Stomach (tissue), 9 donors: ENCODE data around the gene ARL17B. TPM values are rescaled to one million over a fixed set of nuclear protein-coding genes. Genes with fewer than 3 reads are reported as not detected.
"Not testable (repeated sequence)": the region's sequence is repeated elsewhere in the genome, so short reads cannot be mapped to it uniquely, and the experiment has no call there.

ENCODE experiments used
- DNase-seq, 2 donors: peaks; one replicate each; pipeline versions ENCODE4 v3.0.0 to v3.0.0-alpha.2; 2013 to 2019
- H3K27ac ChIP-seq, 5 donors: fragments of 200-600 bp in 4 of 5; sonication (generic) in 4 of 5; one replicate each; pipeline ENCODE4 v1.5.1; 2013 to 2019; ENCODE audit warnings: mild to moderate bottlenecking in 1 of 5, moderate library complexity in 1 of 5
- H3K27me3 ChIP-seq, 3 donors: fragments of 200-600 bp; sonication (generic); one replicate each; pipeline ENCODE4 v1.5.1; 2017 to 2019; ENCODE audit warnings: mixed run types in 1 of 3
- H3K36me3 ChIP-seq, 4 donors: fragments of 200-600 bp; sonication (generic); 1 replicate in 3 of 4; 2 replicates in 1 of 4; pipeline ENCODE4 v1.5.1; 2016 to 2019
- H3K4me1 ChIP-seq, 4 donors: fragments of 200-600 bp; sonication (generic); one replicate each; pipeline ENCODE4 v1.5.1; 2016 to 2019
- H3K4me3 ChIP-seq, 4 donors: fragments of 200-600 bp; sonication (generic) in 3 of 4; one replicate each; pipeline ENCODE4 v1.5.1; 2016 to 2019; ENCODE audit warnings: mild to moderate bottlenecking in 1 of 4
- H3K9me3 ChIP-seq, 4 donors: fragments of 200-600 bp; sonication (generic); one replicate each; pipeline ENCODE4 v1.5.1; 2016 to 2019
- CTCF ChIP-seq, 7 experiments: fragments of 450-650 bp in 4 of 7; fragments of 200-600 bp in 3 of 7; sonication (generic) in 3 of 7; IDR thresholded peaks; one replicate each; pipeline ENCODE4 v1.5.1; 2016 to 2019; ENCODE audit warnings: antibody characterized with exemption in 7 of 7, control low read depth in 2 of 7, mild to moderate bottlenecking in 1 of 7
- EP300 ChIP-seq: sonication (generic); formaldehyde crosslinking; IDR thresholded peaks from one replicate; pipeline ENCODE4 v1.6.1; 2017; ENCODE audit warnings: antibody characterized with exemption
- POLR2A ChIP-seq, 4 donors: fragments of 450-650 bp; IDR thresholded peaks; one replicate each; pipeline ENCODE4 v1.6.1; 2016; ENCODE audit warnings: antibody characterized with exemption in 4 of 4, control low read depth in 2 of 4, mild to moderate bottlenecking in 1 of 4, moderate library complexity in 1 of 4
- POLR2AphosphoS5 ChIP-seq, 3 donors: sonication (generic); formaldehyde crosslinking; IDR thresholded peaks; one replicate each; pipeline ENCODE4 v1.6.1; 2016; ENCODE audit warnings: antibody characterized with exemption in 3 of 3
- WGBS, 5 donors: extraction: QIAGEN DNeasy Blood & Tissue Kit in 3 of 5; methylation state at CpG; one replicate each; pipeline versions ENCODE4 v1.1.5 to v1.1.7; 2013 to 2018; 5-methylcytosine and 5-hydroxymethylcytosine counted together
- intact Hi-C: fragments of 100-400 bp; cut with DNase I; formaldehyde crosslinking; loops from one replicate; pipeline ENCODE4 v1.15.1; 2023; ENCODE audit warnings: low total_unique reads
- polyA plus RNA-seq, 3 donors: library from polyadenylated mRNA; stranded (reverse); fragments of 200-250 nt; gene quantifications; one replicate each; pipeline ENCODE4 v1.2.3, GENCODE V29; 2013
- total RNA-seq, 5 donors: library from RNA; depleted of rRNA; stranded (reverse); fragments of >200 nt; gene quantifications; one replicate each; pipeline versions ENCODE4 v1.1.0 to v1.2.3, GENCODE V29; 2014 to 2016
- donor health status: healthy with polysubstance abuse.
- donor health status: Bipolar disorder and iron deficiency.
- donor health status: healthy.

The ARL17B gene
- total and polyA plus RNA-seq, 8 donors = 0.58 to 194 (median 10.4) TPM

- no peaks in the 10 kb centered on the region for H3K36me3 ChIP-seq
- no peak overlapping the region for H3K4me3 ChIP-seq
- no peak overlapping the region for H3K27ac ChIP-seq
- H3K4me1 ChIP-seq = peaks cover 0 to 17% (median 6%) of the 10 kb centered on the region in 4 donors
- TF ChIP-seq CTCF (IDR thresholded peaks at IDR 0.05) (no peak), POLR2AphosphoS5 (IDR thresholded peaks at IDR 0.05) (no peak), EP300 (no peak), POLR2A (IDR thresholded peaks at IDR 0.05) (no peak)
- H3K27me3 ChIP-seq = no peaks in the 10 kb centered on the region
- intact Hi-C loops = no loop called here
- H3K9me3 ChIP-seq = no peaks in the 10 kb centered on the region
- 68 to 74% (median 71%) methylated on average over 6 of the region's 6 CpGs for WGBS, 5 donors
- no peak for DNase-seq
These were observed 87.9 kb downstream of the ARL17B start for GRCh38 chr17:46273541-46274236.

- intact Hi-C loops = no loop called here
- Histone ChIP-seq H3K27ac (no peak overlapping the region), H3K4me1 (peaks cover 14 to 41% (median 27%) of the 10 kb centered on the region in 4 donors), H3K36me3 (no peaks in the 10 kb centered on the region), H3K27me3 (no peaks in the 10 kb centered on the region), H3K4me3 (no peak overlapping the region), H3K9me3 (no peaks in the 10 kb centered on the region)
- DNase-seq = no peak
- TF ChIP-seq POLR2A (IDR thresholded peaks at IDR 0.05) (no peak), POLR2AphosphoS5 (IDR thresholded peaks at IDR 0.05) (no peak), CTCF (IDR thresholded peaks at IDR 0.05) (no peak), EP300 (no peak)
- 27 to 53% (median 42%) methylated on average over 5 of the region's 5 CpGs for WGBS, 5 donors
These were observed 91.5 kb downstream of the ARL17B start for GRCh38 chr17:46270032-46270431.

GRCh38 chr17:46266656-46267544 is 94.7 kb downstream of the ARL17B start:
- DNase-seq = peak; percentile 90 to 95
- intact Hi-C loops = no loop called here
- TF ChIP-seq EP300 = no peak
- TF ChIP-seq CTCF (IDR thresholded peaks at IDR 0.05) = no peak
- peak in 2 of 3 donors; percentile 80 to 83 for TF ChIP-seq POLR2AphosphoS5 (IDR thresholded peaks at IDR 0.05)
- H3K27ac ChIP-seq = peak overlapping the region; percentile 89 to 99 (median 93)
- WGBS, 5 donors = 0 to 1% (median 0%) methylated on average over 58 to 116 of the region's 116 CpGs
- H3K36me3 ChIP-seq = no peaks in the 10 kb centered on the region
- no peaks in the 10 kb centered on the region for H3K27me3 ChIP-seq
- H3K4me3 ChIP-seq = peak overlapping the region; percentile 63 to 76 (median 68)
- peaks cover 14 to 49% (median 27%) of the 10 kb centered on the region in 4 donors for H3K4me1 ChIP-seq
- H3K9me3 ChIP-seq = no peaks in the 10 kb centered on the region

GRCh38 chr17:46266063-46266655 is 95.4 kb downstream of the ARL17B start:
- Histone ChIP-seq H3K27ac (peak overlapping the region; percentile 84 to 96 (median 89)), H3K4me1 (peaks cover 14 to 49% (median 27%) of the 10 kb centered on the region in 4 donors), H3K4me3 (peak overlapping the region; percentile 63 to 76 (median 68))
- H3K9me3 ChIP-seq, H3K36me3 ChIP-seq, H3K27me3 ChIP-seq, intact Hi-C loops: not testable (repeated sequence)
- 12 to 29% (median 24%) methylated on average over 21 of the region's 21 CpGs for WGBS, 5 donors
- DNase-seq = peak in 1 of 2 donors; percentile 45
